ENCODE data around the gene PGM1.

The PGM1 gene

GRCh38 chr1:63691701-63692425 is 98.7 kb downstream of the PGM1 start:
- H3K36me3 ChIP-seq (ENCODE audit: insufficient read depth, low read length): no peaks in the 10 kb centered on the region
- H2AFZ ChIP-seq (ENCODE audit: low read length): peak overlapping the region; percentile 58; the same call in 1 of the 2 replicates
- H3K4me2 ChIP-seq (ENCODE audit: low read depth, low read length, poor library complexity, severe bottlenecking): no peak overlapping the region
- no peaks in the 10 kb centered on the region for H3K4me1 ChIP-seq (ENCODE audit: insufficient read depth, low read length, poor library complexity, severe bottlenecking)
- H3K9ac ChIP-seq (ENCODE audit: low read depth, low read length, poor library complexity, severe bottlenecking): no peak overlapping the region
- TF ChIP-seq CTCF (conservative IDR thresholded peaks at IDR 0.05; ENCODE audit: low read length) (peak; percentile 90), EZH2phosphoT487 (IDR thresholded peaks at IDR 0.05; ENCODE audit: borderline replicate concordance) (no peak)
- H3K4me3 ChIP-seq (ENCODE audit: low read length, poor library complexity, severe bottlenecking): no peak overlapping the region
- H4K20me1 ChIP-seq (ENCODE audit: insufficient read depth, low read length, poor library complexity, severe bottlenecking): no peaks in the 10 kb centered on the region
- H3K9me3 ChIP-seq (ENCODE audit: insufficient read depth, low read depth, low read length): no peaks in the 10 kb centered on the region
- H3K79me2 ChIP-seq (ENCODE audit: insufficient read depth, low read length): no peaks in the 10 kb centered on the region
- H3K27me3 ChIP-seq (ENCODE audit: insufficient read depth, low read length, poor library complexity, severe bottlenecking): no peaks in the 10 kb centered on the region
- H3K9me2 ChIP-seq (replicated peaks; ENCODE audit: low read depth, low read length): no peaks in the 10 kb centered on the region
- no peaks in the 10 kb centered on the region for H3F3A ChIP-seq (ENCODE audit: low read depth)

- no peaks in the 10 kb centered on the region for H3K9me3 ChIP-seq (ENCODE audit: insufficient read depth, low read depth, low read length)
- no peak overlapping the region for H3K4me3 ChIP-seq (ENCODE audit: low read length, poor library complexity, severe bottlenecking)
- H2AFZ ChIP-seq (ENCODE audit: low read length): no peak overlapping the region
- no peak overlapping the region for H3K4me2 ChIP-seq (ENCODE audit: low read depth, low read length, poor library complexity, severe bottlenecking)
- no peaks in the 10 kb centered on the region for H4K20me1 ChIP-seq (ENCODE audit: insufficient read depth, low read length, poor library complexity, severe bottlenecking)
- H3K4me1 ChIP-seq (ENCODE audit: insufficient read depth, low read length, poor library complexity, severe bottlenecking): no peaks in the 10 kb centered on the region
- TF ChIP-seq EZH2phosphoT487 (IDR thresholded peaks at IDR 0.05; ENCODE audit: borderline replicate concordance) (no peak), CTCF (conservative IDR thresholded peaks at IDR 0.05; ENCODE audit: low read length) (no peak)
- no peaks in the 10 kb centered on the region for H3K79me2 ChIP-seq (ENCODE audit: insufficient read depth, low read length)
- H3K9ac ChIP-seq (ENCODE audit: low read depth, low read length, poor library complexity, severe bottlenecking): no peak overlapping the region
- no peaks in the 10 kb centered on the region for H3K27me3 ChIP-seq (ENCODE audit: insufficient read depth, low read length, poor library complexity, severe bottlenecking)
- H3F3A ChIP-seq (ENCODE audit: low read depth): no peaks in the 10 kb centered on the region
- H3K9me2 ChIP-seq (replicated peaks; ENCODE audit: low read depth, low read length): no peaks in the 10 kb centered on the region
- no peaks in the 10 kb centered on the region for H3K36me3 ChIP-seq (ENCODE audit: insufficient read depth, low read length)
Observed at GRCh38 chr1:63693944-63694571, 100.8 kb downstream of the PGM1 start.

- Histone ChIP-seq H3K79me2 (ENCODE audit: insufficient read depth, low read length) (no peaks in the 10 kb centered on the region), H3K4me3 (ENCODE audit: low read length, poor library complexity, severe bottlenecking) (no peak overlapping the region), H3K9ac (ENCODE audit: low read depth, low read length, poor library complexity, severe bottlenecking) (no peak overlapping the region), H3F3A (ENCODE audit: low read depth) (no peaks in the 10 kb centered on the region), H3K27me3 (ENCODE audit: insufficient read depth, low read length, poor library complexity, severe bottlenecking) (no peaks in the 10 kb centered on the region), H3K4me1 (ENCODE audit: insufficient read depth, low read length, poor library complexity, severe bottlenecking) (no peaks in the 10 kb centered on the region), H3K9me3 (ENCODE audit: insufficient read depth, low read depth, low read length) (no peaks in the 10 kb centered on the region), H3K9me2 (replicated peaks; ENCODE audit: low read depth, low read length) (no peaks in the 10 kb centered on the region), H3K4me2 (ENCODE audit: low read depth, low read length, poor library complexity, severe bottlenecking) (no peak overlapping the region), H2AFZ (ENCODE audit: low read length) (no peak overlapping the region), H4K20me1 (ENCODE audit: insufficient read depth, low read length, poor library complexity, severe bottlenecking) (no peaks in the 10 kb centered on the region), H3K36me3 (ENCODE audit: insufficient read depth, low read length) (no peaks in the 10 kb centered on the region)
- TF ChIP-seq CTCF (conservative IDR thresholded peaks at IDR 0.05; ENCODE audit: low read length) (no peak), EZH2phosphoT487 (IDR thresholded peaks at IDR 0.05; ENCODE audit: borderline replicate concordance) (no peak)
Observed at GRCh38 chr1:63698001-63698838, 105.0 kb downstream of the PGM1 start.
